Hepatocyte (in vitro differentiated cells): ENCODE measurements around the gene AMBRA1. TPM values are rescaled to one million over a fixed set of nuclear protein-coding genes. Genes with fewer than 3 reads are reported as not detected.

ENCODE experiments used
- DNase-seq: peaks from one replicate; pipeline ENCODE4 v3.0.0-alpha.2; 2016; ENCODE audit warnings: low spot score
- H2AFZ ChIP-seq: fragments of 200-600 bp; sonication (generic); 2 replicates; pipeline ENCODE4 v1.6.0; 2016; ENCODE audit warnings: antibody characterized with exemption, mild to moderate bottlenecking
- H3K27ac ChIP-seq: fragments of 200-600 bp; sonication (generic); 2 replicates; pipeline ENCODE4 v1.5.1; 2016; ENCODE audit warnings: mild to moderate bottlenecking
- H3K27me3 ChIP-seq: fragments of 200-600 bp; sonication (generic); 2 replicates; pipeline ENCODE4 v1.6.1; 2016
- H3K36me3 ChIP-seq: fragments of 200-600 bp; sonication (generic); replicated peaks from 2 replicates; pipeline ENCODE4 v1.5.1; 2016; ENCODE audit warnings: low read depth; ENCODE audit not compliant: insufficient read depth
- H3K4me1 ChIP-seq: fragments of 200-600 bp; sonication (generic); 2 replicates; pipeline ENCODE4 v1.5.1; 2016; ENCODE audit warnings: mild to moderate bottlenecking, moderate library complexity; ENCODE audit not compliant: insufficient read depth
- H3K4me2 ChIP-seq: fragments of 200-600 bp; sonication (generic); 2 replicates; pipeline ENCODE4 v1.6.0; 2016
- H3K4me3 ChIP-seq: fragments of 200-600 bp; sonication (generic); 2 replicates; pipeline ENCODE4 v1.5.1; 2016; ENCODE audit warnings: mild to moderate bottlenecking
- H3K79me2 ChIP-seq: fragments of 200-600 bp; sonication (generic); 2 replicates; pipeline ENCODE4 v1.6.0; 2017; ENCODE audit warnings: mild to moderate bottlenecking
- H3K9me2 ChIP-seq: fragments of 200-600 bp; sonication (generic); replicated peaks from 2 replicates; pipeline ENCODE4 v1.6.0; 2017; ENCODE audit warnings: mild to moderate bottlenecking; ENCODE audit not compliant: insufficient read depth
- H3K9me3 ChIP-seq: fragments of 200-600 bp; sonication (generic); 2 replicates; pipeline ENCODE4 v1.5.1; 2016; ENCODE audit warnings: low read depth, mild to moderate bottlenecking
- H4K20me1 ChIP-seq: fragments of 200-600 bp; sonication (generic); 2 replicates; pipeline ENCODE4 v1.6.0; 2016; ENCODE audit warnings: mild to moderate bottlenecking; ENCODE audit not compliant: insufficient read depth, poor library complexity, severe bottlenecking
- EZH2 ChIP-seq: fragments of 200-600 bp; sonication (generic); IDR thresholded peaks from 2 replicates; pipeline ENCODE4 v1.6.1; 2016; ENCODE audit warnings: antibody characterized with exemption, mild to moderate bottlenecking, borderline replicate concordance
- EZH2phosphoT487 ChIP-seq: fragments of 200-600 bp; sonication (generic); IDR thresholded peaks from one replicate; pipeline ENCODE4 v1.6.1; 2018; ENCODE audit warnings: antibody characterized with exemption, mild to moderate bottlenecking, low read depth, moderate library complexity; ENCODE audit not compliant: unreplicated experiment, severe bottlenecking
- WGBS: methylation state at CpG from one replicate; pipeline ENCODE4 v1.1.6; 2016; ENCODE audit warnings: low lambda C conversion rate; ENCODE audit errors: missing lambda C conversion rate; 5-methylcytosine and 5-hydroxymethylcytosine counted together
- polyA plus RNA-seq: library from polyadenylated mRNA; unstranded; fragments of >200 nt; fragmentation: Nextera tagmentation; extraction: Ambion mirVana; gene quantifications from 2 replicates; pipeline ENCODE4 v1.2.1, GENCODE V29; 2016
- total RNA-seq: library from RNA; depleted of rRNA; stranded (reverse); fragments of >200 nt; gene quantifications from 2 replicates; pipeline ENCODE4 v1.2.3, GENCODE V29; 2014
- TF ChIP-seq, protein P1 (sequence below): fragments of 200-600 bp; sonication (generic); IDR thresholded peaks from 2 replicates; pipeline ENCODE4 v1.5.1; 2016; ENCODE audit warnings: antibody characterized with exemption, mild to moderate bottlenecking; ENCODE audit not compliant: poor library complexity

Gene AMBRA1
- total and polyA plus RNA-seq, 2 experiments from 2014 or later, result 7.2 to 31.2 TPM

DNA sequence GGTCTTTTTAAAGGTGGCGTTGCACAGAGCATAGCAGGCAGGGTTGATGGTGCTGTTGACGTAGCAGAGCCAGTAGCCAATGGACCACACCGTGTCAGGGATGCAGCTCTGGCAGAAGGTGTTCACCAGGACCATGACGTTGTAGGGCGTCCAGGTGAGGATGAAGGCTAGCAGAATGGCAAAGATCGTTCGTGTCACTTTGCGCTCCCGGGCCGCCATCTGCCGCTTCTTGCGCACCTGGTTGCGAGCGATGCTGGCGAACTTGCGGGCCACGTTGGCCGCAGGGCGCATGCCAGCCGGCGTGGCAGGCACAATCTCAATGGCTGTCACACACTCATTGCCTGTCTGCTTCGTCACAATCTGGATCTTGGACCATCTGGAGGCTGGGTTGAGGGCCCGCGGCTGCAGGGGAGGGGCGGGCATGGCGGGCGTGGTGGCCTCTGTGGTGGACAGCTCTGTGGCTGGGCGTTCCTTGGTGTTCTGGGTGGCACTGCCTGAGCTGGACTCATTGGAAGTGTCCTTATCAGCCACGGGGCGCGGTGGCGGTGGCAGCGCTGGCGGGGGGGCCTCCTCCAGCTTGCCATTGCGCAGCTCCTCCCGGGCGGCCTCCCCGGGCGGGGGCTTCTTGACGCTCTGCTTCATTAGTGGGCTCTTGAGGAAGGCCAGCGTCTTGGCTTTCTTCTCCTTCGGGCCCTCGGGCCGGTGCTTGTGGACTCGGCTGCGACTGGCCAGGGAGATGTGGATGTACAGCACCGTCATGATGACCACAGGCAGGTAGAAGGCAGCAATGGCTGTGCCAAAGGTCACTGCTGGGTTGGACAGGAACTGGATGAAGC is 208.4 kb downstream of the AMBRA1 start:
- H3K27me3 ChIP-seq, result peaks cover 36% of the 10 kb centered on the region
- DNase-seq, result no peak
- WGBS, result over 99% methylated on average over 37 of the region's 47 CpGs

GRCh38 chr11:46383974-46384701 is 209.7 kb downstream of the AMBRA1 start:
- H3K36me3 ChIP-seq, result no peaks in the 10 kb centered on the region
- no peak for DNase-seq
- peaks cover 14% of the 10 kb centered on the region for H3K79me2 ChIP-seq
- H3K4me1 ChIP-seq, result peaks cover 35% of the 10 kb centered on the region
- no peaks in the 10 kb centered on the region for H3K9me3 ChIP-seq
- no peak overlapping the region for H3K4me2 ChIP-seq
- no peak for TF ChIP-seq EZH2phosphoT487
- TF ChIP-seq, protein P1, sequence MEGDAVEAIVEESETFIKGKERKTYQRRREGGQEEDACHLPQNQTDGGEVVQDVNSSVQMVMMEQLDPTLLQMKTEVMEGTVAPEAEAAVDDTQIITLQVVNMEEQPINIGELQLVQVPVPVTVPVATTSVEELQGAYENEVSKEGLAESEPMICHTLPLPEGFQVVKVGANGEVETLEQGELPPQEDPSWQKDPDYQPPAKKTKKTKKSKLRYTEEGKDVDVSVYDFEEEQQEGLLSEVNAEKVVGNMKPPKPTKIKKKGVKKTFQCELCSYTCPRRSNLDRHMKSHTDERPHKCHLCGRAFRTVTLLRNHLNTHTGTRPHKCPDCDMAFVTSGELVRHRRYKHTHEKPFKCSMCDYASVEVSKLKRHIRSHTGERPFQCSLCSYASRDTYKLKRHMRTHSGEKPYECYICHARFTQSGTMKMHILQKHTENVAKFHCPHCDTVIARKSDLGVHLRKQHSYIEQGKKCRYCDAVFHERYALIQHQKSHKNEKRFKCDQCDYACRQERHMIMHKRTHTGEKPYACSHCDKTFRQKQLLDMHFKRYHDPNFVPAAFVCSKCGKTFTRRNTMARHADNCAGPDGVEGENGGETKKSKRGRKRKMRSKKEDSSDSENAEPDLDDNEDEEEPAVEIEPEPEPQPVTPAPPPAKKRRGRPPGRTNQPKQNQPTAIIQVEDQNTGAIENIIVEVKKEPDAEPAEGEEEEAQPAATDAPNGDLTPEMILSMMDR, result no peak
- H3K4me3 ChIP-seq, result no peak overlapping the region
- H3K9me2 ChIP-seq, result no peaks in the 10 kb centered on the region
- H4K20me1 ChIP-seq, result peaks cover 8% of the 10 kb centered on the region
- peaks cover 25% of the 10 kb centered on the region for H3K27me3 ChIP-seq
- H2AFZ ChIP-seq, result no peak overlapping the region
- WGBS, result 81% methylated on average over 12 of the region's 12 CpGs
- no peak overlapping the region for H3K27ac ChIP-seq

More for the DNA sequence above, 208.4 kb downstream of the AMBRA1 start:
- peaks cover 34% of the 10 kb centered on the region for H3K4me1 ChIP-seq
- peaks cover 8% of the 10 kb centered on the region for H4K20me1 ChIP-seq
- H3K4me3 ChIP-seq, result no peak overlapping the region
- TF ChIP-seq, protein P1, result no peak
- TF ChIP-seq EZH2phosphoT487 (no peak), EZH2 (no peak)
- H3K4me2 ChIP-seq, result no peak overlapping the region
- H3K27ac ChIP-seq, result no peak overlapping the region
- H3K9me2 ChIP-seq, result no peaks in the 10 kb centered on the region
- H3K79me2 ChIP-seq, result peaks cover 14% of the 10 kb centered on the region
- H2AFZ ChIP-seq, result no peak overlapping the region
- H3K9me3 ChIP-seq, result no peaks in the 10 kb centered on the region
- H3K36me3 ChIP-seq, result no peaks in the 10 kb centered on the region

GRCh38 chr11:46383404-46383758 is 210.4 kb downstream of the AMBRA1 start:
- Histone ChIP-seq H3K9me3 (no peaks in the 10 kb centered on the region), H3K27me3 (peaks cover 18% of the 10 kb centered on the region), H3K36me3 (no peaks in the 10 kb centered on the region), H3K79me2 (peaks cover 14% of the 10 kb centered on the region), H3K4me1 (peaks cover 27% of the 10 kb centered on the region), H3K27ac (no peak overlapping the region), H4K20me1 (peaks cover 8% of the 10 kb centered on the region), H3K4me2 (peak overlapping the region; percentile 96), H3K4me3 (no peak overlapping the region), H2AFZ (no peak overlapping the region), H3K9me2 (no peaks in the 10 kb centered on the region)
- DNase-seq, result no peak
- TF ChIP-seq, protein P1, result no peak
- 72% methylated on average over 7 of the region's 7 CpGs for WGBS
